Esophagus muscularis mucosa (tissue), 4 donors: ENCODE measurements around the gene MAGI2.

ENCODE experiments used
- EP300 ChIP-seq: sonication (generic); formaldehyde crosslinking; IDR thresholded peaks from one replicate; pipeline ENCODE4 v1.6.1; 2017; ENCODE audit warnings: antibody characterized with exemption
- POLR2AphosphoS5 ChIP-seq, 2 donors: sonication (generic); formaldehyde crosslinking; IDR thresholded peaks; one replicate each; pipeline ENCODE4 v1.6.1; 2017; ENCODE audit warnings: antibody characterized with exemption in 2 of 2
- TF ChIP-seq, protein P1 (sequence below), 3 experiments: fragments of 200-600 bp in 2 of 3; fragments of 450-650 bp in 1 of 3; sonication (generic) in 2 of 3; IDR thresholded peaks; one replicate each; pipeline ENCODE4 v1.5.1; 2017 to 2019; ENCODE audit warnings: antibody characterized with exemption in 3 of 3, mild to moderate bottlenecking in 2 of 3, moderate library complexity in 1 of 3

DNA sequence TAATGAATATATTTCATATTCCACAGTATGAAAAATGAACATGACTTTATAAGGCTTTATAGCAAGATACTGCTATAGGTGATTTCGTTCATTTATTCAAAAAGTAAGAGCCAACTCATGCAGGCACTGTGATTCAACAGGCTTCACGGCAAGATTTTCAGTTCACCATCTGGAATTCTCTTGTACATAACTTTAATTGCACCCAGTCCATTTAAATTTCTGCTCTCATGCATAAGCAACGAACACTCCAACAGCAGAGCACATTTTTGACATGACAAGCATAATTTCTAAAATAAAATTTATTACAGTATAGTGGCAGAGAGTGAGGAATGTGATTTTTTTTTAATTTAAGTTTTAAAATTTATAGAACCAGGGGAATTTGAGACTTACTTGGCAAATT lies 1218.8 kb downstream of the MAGI2 start:
- TF ChIP-seq, protein P1, sequence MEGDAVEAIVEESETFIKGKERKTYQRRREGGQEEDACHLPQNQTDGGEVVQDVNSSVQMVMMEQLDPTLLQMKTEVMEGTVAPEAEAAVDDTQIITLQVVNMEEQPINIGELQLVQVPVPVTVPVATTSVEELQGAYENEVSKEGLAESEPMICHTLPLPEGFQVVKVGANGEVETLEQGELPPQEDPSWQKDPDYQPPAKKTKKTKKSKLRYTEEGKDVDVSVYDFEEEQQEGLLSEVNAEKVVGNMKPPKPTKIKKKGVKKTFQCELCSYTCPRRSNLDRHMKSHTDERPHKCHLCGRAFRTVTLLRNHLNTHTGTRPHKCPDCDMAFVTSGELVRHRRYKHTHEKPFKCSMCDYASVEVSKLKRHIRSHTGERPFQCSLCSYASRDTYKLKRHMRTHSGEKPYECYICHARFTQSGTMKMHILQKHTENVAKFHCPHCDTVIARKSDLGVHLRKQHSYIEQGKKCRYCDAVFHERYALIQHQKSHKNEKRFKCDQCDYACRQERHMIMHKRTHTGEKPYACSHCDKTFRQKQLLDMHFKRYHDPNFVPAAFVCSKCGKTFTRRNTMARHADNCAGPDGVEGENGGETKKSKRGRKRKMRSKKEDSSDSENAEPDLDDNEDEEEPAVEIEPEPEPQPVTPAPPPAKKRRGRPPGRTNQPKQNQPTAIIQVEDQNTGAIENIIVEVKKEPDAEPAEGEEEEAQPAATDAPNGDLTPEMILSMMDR (IDR thresholded peaks at IDR 0.05), result no peak
- TF ChIP-seq POLR2AphosphoS5 (IDR thresholded peaks at IDR 0.05) (no peak), EP300 (no peak)
